HG03097 (cell line): ENCODE measurements around the gene ATG2B.

ENCODE experiments used
- ATAC-seq: cut with Tn5 transposase; IDR thresholded peaks from one replicate; pipeline ENCODE4 v1.9.1; 2021; ENCODE audit not compliant: unreplicated experiment, low FRiP score

ATG2B gene

GRCh38 chr14:96232506-96232905, 130.6 kb downstream of the ATG2B start:
- ATAC-seq = no peak

- no peak for ATAC-seq
Observed at GRCh38 chr14:96231526-96232130, 131.5 kb downstream of the ATG2B start.

GRCh38 chr14:96231056-96231455, 132.1 kb downstream of the ATG2B start:
- ATAC-seq = no peak

- no peak for ATAC-seq
Observed at GRCh38 chr14:96229315-96229714, 133.8 kb downstream of the ATG2B start.
